Tibial nerve (tissue), 4 donors: ENCODE data around the gene IPMK. TPM values are rescaled to one million over a fixed set of nuclear protein-coding genes. Genes with fewer than 3 reads are reported as not detected.

Experiments
- DNase-seq, 2 donors: peaks; one replicate each; pipeline ENCODE4 v3.0.0-alpha.2; 2019; ENCODE audit warnings: low spot score in 2 of 2
- H3K27ac ChIP-seq, 4 donors: fragments of 200-600 bp; sonication (generic) in 3 of 4; one replicate each; pipeline ENCODE4 v1.5.1; 2017 to 2019; ENCODE audit warnings: mild to moderate bottlenecking in 1 of 4
- H3K27me3 ChIP-seq, 2 donors: fragments of 200-600 bp; sonication (generic) in 1 of 2; one replicate each; pipeline versions ENCODE4 v1.5.1 to v1.6.0; 2017 to 2019
- H3K36me3 ChIP-seq, 3 donors: fragments of 200-600 bp; sonication (generic); one replicate each; pipeline ENCODE4 v1.5.1; 2018 to 2019
- H3K4me1 ChIP-seq, 4 donors: fragments of 200-600 bp; sonication (generic) in 3 of 4; one replicate each; pipeline ENCODE4 v1.5.1; 2017 to 2019
- H3K4me3 ChIP-seq, 4 donors: fragments of 200-600 bp; sonication (generic) in 3 of 4; one replicate each; pipeline ENCODE4 v1.5.1; 2017 to 2019; ENCODE audit warnings: mild to moderate bottlenecking in 1 of 4, moderate library complexity in 1 of 4
- H3K9me3 ChIP-seq, 4 donors: fragments of 200-600 bp; sonication (generic) in 3 of 4; one replicate each; pipeline ENCODE4 v1.5.1; 2017 to 2019
- CTCF ChIP-seq, 5 experiments: fragments of 200-600 bp in 3 of 5; fragments of 450-650 bp in 2 of 5; sonication (generic) in 3 of 5; IDR thresholded peaks; one replicate each; pipeline ENCODE4 v1.5.1; 2016 to 2019; ENCODE audit warnings: antibody characterized with exemption in 5 of 5, mild to moderate bottlenecking in 3 of 5, moderate library complexity in 2 of 5
- EP300 ChIP-seq, 2 donors: sonication (generic); formaldehyde crosslinking; IDR thresholded peaks; one replicate each; pipeline ENCODE4 v1.6.1; 2017; ENCODE audit warnings: antibody characterized with exemption in 2 of 2, mild to moderate bottlenecking in 1 of 2
- POLR2A ChIP-seq, 2 donors: fragments of 450-650 bp; IDR thresholded peaks; one replicate each; pipeline ENCODE4 v1.6.1; 2017; ENCODE audit warnings: antibody characterized with exemption in 2 of 2, mild to moderate bottlenecking in 2 of 2, moderate library complexity in 2 of 2
- WGBS, 2 donors: methylation state at CpG; one replicate each; pipeline ENCODE4 v1.1.5; 2018; 5-methylcytosine and 5-hydroxymethylcytosine counted together
- total RNA-seq, 4 donors: library from RNA; depleted of rRNA; stranded (reverse); fragments of >200 nt; gene quantifications; one replicate each; pipeline ENCODE4 v1.1.0, GENCODE V29; 2016

The IPMK gene
- total RNA-seq, 4 donors from 2014 or later = 4.5 to 6.5 (median 4.8) TPM

GRCh38 chr10:58278274-58278961, 10.7 kb upstream of the IPMK start:
- H3K4me3 ChIP-seq = no peak overlapping the region
- TF ChIP-seq POLR2A (IDR thresholded peaks at IDR 0.05) (no peak), CTCF (IDR thresholded peaks at IDR 0.05) (no peak)
- no peaks in the 10 kb centered on the region for H3K9me3 ChIP-seq
- H3K4me1 ChIP-seq = peaks cover 0 to 4% (median 0%) of the 10 kb centered on the region in 4 donors
- no peaks in the 10 kb centered on the region for H3K27me3 ChIP-seq
- WGBS, 2 donors = 85 to 89% methylated on average over 7 of the region's 7 CpGs
- no peak overlapping the region for H3K27ac ChIP-seq
- no peak for DNase-seq
- peaks cover 0 to 11% (median 0%) of the 10 kb centered on the region in 3 donors for H3K36me3 ChIP-seq

DNA sequence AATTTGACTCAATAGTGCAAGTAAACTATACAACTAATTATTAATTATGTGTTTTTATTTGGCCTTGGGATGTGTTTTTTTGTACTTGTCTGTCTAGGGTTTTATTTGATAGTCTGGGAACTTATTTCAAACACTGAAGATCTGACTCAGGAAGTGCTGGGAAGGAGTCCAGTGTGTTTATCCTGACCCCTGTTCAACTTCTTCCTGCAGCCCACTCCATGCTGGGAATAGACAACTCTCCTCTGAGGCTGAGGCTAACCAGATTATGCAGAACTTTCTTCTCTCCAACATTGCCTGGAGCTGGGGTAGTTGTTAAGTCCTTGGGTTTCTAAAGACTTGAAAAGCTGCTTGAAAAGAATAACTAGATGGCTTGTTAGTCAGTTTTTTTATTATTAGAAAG, 8.2 kb upstream of the IPMK start:
- TF ChIP-seq POLR2A (IDR thresholded peaks at IDR 0.05) = no peak
- no peak for TF ChIP-seq CTCF (IDR thresholded peaks at IDR 0.05)
- TF ChIP-seq EP300 (IDR thresholded peaks at IDR 0.05) = no peak
- no peak overlapping the region for H3K4me3 ChIP-seq
- no peaks in the 10 kb centered on the region for H3K27me3 ChIP-seq
- no peaks in the 10 kb centered on the region for H3K9me3 ChIP-seq
- peaks cover 0 to 4% (median 0%) of the 10 kb centered on the region in 4 donors for H3K4me1 ChIP-seq
- H3K27ac ChIP-seq = no peak overlapping the region
- peaks cover 0 to 11% (median 0%) of the 10 kb centered on the region in 3 donors for H3K36me3 ChIP-seq
- no peak for DNase-seq

DNA sequence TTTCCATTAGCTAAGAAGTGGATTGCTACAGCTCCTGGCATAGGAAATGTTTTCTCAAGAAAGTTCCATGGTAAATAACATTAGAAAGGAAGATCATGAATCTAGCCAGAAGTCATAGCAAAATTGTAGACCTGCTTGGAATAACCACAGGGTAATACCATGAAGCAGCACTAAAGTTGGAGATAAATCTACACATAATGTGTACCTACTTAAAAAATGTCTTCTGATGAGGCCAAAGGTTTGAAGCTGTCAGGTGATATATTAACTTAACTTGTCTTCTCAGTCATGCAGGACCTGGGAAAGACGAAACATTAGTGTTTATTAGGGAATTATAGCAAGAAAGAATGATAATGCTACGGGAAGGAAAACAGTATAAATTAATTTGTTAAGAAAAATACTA, 7.6 kb upstream of the IPMK start:
- DNase-seq = no peak
- no peaks in the 10 kb centered on the region for H3K27me3 ChIP-seq
- no peaks in the 10 kb centered on the region for H3K9me3 ChIP-seq
- WGBS, 2 donors = 94 to 96% methylated on average over 2 of the region's 2 CpGs
- no peak overlapping the region for H3K4me3 ChIP-seq
- H3K27ac ChIP-seq = no peak overlapping the region
- peaks cover 0 to 6% (median 4%) of the 10 kb centered on the region in 4 donors for H3K4me1 ChIP-seq
- H3K36me3 ChIP-seq = peaks cover 0 to 11% (median 0%) of the 10 kb centered on the region in 3 donors
- TF ChIP-seq CTCF (IDR thresholded peaks at IDR 0.05) (no peak), POLR2A (IDR thresholded peaks at IDR 0.05) (no peak), EP300 (IDR thresholded peaks at IDR 0.05) (no peak)

DNA sequence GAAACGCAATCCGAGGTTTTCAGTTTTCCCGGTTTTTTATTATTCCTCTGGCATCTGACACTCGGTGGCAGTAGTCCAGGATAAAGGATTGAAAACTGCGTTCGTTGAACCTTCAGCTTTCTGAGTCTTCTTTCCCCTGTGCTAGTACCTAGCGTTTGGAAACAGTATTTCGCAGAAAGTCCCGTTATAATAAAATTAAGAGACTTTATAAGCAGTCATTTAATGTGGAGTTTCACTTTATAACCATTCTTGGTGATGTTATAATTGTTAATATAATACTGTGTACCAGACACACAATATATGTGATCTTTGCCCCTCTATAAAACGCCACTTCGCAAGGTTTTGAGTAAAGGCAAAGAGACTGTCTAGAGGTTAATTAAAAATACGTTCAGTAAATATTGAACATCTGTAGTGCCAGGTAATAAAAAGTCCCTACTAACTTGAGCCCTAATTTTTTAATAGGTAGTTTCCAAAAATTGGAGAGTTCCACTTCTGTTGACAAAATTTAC, 2.1 kb upstream of the IPMK start:
- TF ChIP-seq POLR2A (IDR thresholded peaks at IDR 0.05) (no peak), EP300 (IDR thresholded peaks at IDR 0.05) (no peak), CTCF (IDR thresholded peaks at IDR 0.05) (no peak)
- no peaks in the 10 kb centered on the region for H3K9me3 ChIP-seq
- 13 to 16% methylated on average over 12 of the region's 12 CpGs for WGBS, 2 donors
- DNase-seq = no peak
- H3K4me3 ChIP-seq = peak overlapping the region; percentile 67 to 81 (median 75)
- peak overlapping the region; percentile 87 to 98 (median 97) for H3K27ac ChIP-seq
- no peaks in the 10 kb centered on the region for H3K27me3 ChIP-seq
- peaks cover 0 to 35% (median 11%) of the 10 kb centered on the region in 4 donors for H3K4me1 ChIP-seq
- H3K36me3 ChIP-seq = no peaks in the 10 kb centered on the region

DNA sequence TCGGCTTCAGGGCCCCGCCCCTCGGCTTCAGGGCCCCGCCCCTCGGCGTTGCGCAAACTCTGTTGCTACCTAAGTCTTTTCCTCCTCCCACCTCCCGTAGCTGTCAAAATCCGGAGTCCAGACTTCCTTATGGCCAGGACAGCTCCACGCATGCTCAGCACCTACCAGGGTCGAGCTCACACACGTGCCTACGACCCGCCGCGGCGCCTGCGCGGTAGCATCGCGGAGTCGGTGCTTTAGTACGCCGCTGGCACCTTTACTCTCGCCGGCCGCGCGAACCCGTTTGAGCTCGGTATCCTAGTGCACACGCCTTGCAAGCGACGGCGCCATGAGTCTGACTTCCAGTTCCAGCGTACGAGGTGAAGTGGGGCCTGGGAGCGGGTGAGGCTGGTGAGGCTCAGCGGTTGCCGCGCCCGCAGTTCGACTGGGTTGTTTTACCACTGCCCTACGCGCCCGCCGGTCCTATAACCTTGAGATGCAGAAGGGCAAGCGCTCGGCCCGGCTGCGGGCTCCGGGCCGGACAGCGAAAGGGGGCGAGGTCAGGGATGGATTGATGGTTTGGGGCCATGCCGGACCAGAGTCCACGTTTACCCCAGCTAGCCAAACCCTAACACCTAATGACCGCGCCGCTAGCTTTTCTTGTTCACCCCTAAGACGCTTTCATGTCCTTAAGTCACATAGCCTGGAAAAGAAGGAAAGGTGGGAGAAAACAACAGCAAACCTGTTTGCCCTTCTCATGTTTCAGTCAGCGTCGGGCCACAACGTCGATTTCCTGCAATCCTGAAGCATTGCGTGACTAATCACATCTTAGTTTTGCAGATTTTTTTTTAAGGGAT, 1.5 kb upstream of the IPMK start, which contains the start of gene CISD1:
Gene CISD1, plus strand, starts transcription at position 217 of the 836 bp plus-strand sequence. Its CDS starts 112 bp downstream, at position 329.
- TF ChIP-seq EP300 (IDR thresholded peaks at IDR 0.05) = peak; percentile 79 to 90
- TF ChIP-seq POLR2A (IDR thresholded peaks at IDR 0.05) = peak; percentile 58 to 70
- TF ChIP-seq CTCF (IDR thresholded peaks at IDR 0.05) = peak in 1 of 5 experiments; percentile 18
- H3K36me3 ChIP-seq = no peaks in the 10 kb centered on the region
- WGBS, 2 donors = 1% methylated on average over 47 to 56 of the region's 66 CpGs
- DNase-seq = peak; percentile 84 to 92
- H3K27me3 ChIP-seq = no peaks in the 10 kb centered on the region
- H3K27ac ChIP-seq = peak within 1 kb of the TSS; percentile 87 to 98 (median 97)
- H3K4me1 ChIP-seq = peaks cover 0 to 42% (median 11%) of the 10 kb centered on the region in 4 donors
- no peaks in the 10 kb centered on the region for H3K9me3 ChIP-seq
- H3K4me3 ChIP-seq = peak within 1 kb of the TSS; percentile 67 to 81 (median 75)
